Panc1 (cell line): ENCODE results near the gene DNAJC16.

Source experiments
- POLR2AphosphoS5 ChIP-seq: IDR thresholded peaks from 2 replicates; pipeline ENCODE4 v1.6.1; 2012; ENCODE audit warnings: mild to moderate bottlenecking, low read depth, low read length, moderate library complexity
- SIN3A ChIP-seq: IDR thresholded peaks from 2 replicates; pipeline ENCODE4 v1.6.1; 2012; ENCODE audit warnings: low read depth, mild to moderate bottlenecking, low read length, moderate library complexity, borderline replicate concordance; ENCODE audit not compliant: insufficient read depth
- TCF7L2 ChIP-seq: IDR thresholded peaks from 2 replicates; pipeline ENCODE4 v1.6.1; 2011; ENCODE audit warnings: mild to moderate bottlenecking, low read depth, low read length, inconsistent platforms
- TF ChIP-seq, protein P1 (sequence below): fragments of 450-650 bp; IDR thresholded peaks from 2 replicates; pipeline ENCODE4 v1.5.1; 2017; ENCODE audit warnings: mild to moderate bottlenecking
- TF ChIP-seq, protein P2 (sequence below), 2 experiments: IDR thresholded peaks; 2 replicates each; pipeline ENCODE4 v1.6.1; 2011 to 2012; ENCODE audit warnings: low read depth in 2 of 2, control low read depth in 1 of 2, low read length in 1 of 2, mild to moderate bottlenecking in 1 of 2, moderate library complexity in 1 of 2; ENCODE audit not compliant: insufficient read depth in 1 of 2

DNA sequence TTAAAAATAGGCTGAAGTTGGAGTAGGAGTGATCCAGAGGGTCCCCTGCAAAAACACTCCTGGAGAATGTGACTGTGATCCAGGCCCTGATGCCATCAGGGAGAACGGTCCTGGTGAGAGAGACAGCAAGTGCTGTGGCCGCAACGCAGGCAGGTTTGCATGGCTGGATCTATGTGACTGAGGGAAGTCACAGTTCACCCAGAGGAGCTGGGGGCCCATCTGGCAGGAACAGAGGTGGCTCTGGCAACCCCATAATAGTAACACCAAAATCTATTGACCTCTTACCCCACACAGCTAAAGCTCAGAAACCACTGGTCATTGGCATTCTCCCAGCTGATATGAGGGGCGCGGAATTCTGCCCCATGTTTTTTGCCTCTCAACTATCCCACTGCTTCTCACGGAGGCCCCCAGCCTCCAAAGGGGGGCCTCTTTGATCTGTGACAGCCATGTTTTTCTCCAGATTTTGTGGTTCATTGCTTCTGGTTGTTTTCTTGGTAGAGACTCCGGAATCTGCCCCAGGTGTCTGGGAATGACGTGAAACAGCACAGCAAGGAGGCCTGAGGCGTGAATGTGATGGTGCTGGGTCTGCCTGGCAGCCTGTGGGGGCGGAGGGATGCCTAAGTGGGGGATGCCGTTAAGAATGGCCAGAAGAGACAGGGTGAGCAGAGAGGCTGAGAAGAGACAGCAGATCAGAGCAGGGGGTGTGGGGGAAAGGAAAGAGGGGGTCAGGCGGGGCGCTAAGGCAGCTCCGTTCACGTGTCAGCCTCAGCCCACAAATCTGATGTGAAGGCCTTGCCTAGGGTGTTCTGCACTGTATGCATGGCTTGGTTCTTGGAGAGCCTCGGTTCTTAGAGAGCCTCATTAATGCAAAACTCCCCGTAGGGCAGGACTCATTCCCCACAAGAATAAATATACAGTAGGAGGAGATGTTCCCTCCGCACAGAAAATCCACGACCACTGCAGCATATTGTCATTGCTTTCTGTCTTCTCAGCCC, 26.2 kb upstream of the DNAJC16 start:
- TF ChIP-seq, protein P1, sequence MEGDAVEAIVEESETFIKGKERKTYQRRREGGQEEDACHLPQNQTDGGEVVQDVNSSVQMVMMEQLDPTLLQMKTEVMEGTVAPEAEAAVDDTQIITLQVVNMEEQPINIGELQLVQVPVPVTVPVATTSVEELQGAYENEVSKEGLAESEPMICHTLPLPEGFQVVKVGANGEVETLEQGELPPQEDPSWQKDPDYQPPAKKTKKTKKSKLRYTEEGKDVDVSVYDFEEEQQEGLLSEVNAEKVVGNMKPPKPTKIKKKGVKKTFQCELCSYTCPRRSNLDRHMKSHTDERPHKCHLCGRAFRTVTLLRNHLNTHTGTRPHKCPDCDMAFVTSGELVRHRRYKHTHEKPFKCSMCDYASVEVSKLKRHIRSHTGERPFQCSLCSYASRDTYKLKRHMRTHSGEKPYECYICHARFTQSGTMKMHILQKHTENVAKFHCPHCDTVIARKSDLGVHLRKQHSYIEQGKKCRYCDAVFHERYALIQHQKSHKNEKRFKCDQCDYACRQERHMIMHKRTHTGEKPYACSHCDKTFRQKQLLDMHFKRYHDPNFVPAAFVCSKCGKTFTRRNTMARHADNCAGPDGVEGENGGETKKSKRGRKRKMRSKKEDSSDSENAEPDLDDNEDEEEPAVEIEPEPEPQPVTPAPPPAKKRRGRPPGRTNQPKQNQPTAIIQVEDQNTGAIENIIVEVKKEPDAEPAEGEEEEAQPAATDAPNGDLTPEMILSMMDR = no peak
- TF ChIP-seq SIN3A (no peak), POLR2AphosphoS5 (no peak), TCF7L2 (no peak)
- TF ChIP-seq, protein P2, sequence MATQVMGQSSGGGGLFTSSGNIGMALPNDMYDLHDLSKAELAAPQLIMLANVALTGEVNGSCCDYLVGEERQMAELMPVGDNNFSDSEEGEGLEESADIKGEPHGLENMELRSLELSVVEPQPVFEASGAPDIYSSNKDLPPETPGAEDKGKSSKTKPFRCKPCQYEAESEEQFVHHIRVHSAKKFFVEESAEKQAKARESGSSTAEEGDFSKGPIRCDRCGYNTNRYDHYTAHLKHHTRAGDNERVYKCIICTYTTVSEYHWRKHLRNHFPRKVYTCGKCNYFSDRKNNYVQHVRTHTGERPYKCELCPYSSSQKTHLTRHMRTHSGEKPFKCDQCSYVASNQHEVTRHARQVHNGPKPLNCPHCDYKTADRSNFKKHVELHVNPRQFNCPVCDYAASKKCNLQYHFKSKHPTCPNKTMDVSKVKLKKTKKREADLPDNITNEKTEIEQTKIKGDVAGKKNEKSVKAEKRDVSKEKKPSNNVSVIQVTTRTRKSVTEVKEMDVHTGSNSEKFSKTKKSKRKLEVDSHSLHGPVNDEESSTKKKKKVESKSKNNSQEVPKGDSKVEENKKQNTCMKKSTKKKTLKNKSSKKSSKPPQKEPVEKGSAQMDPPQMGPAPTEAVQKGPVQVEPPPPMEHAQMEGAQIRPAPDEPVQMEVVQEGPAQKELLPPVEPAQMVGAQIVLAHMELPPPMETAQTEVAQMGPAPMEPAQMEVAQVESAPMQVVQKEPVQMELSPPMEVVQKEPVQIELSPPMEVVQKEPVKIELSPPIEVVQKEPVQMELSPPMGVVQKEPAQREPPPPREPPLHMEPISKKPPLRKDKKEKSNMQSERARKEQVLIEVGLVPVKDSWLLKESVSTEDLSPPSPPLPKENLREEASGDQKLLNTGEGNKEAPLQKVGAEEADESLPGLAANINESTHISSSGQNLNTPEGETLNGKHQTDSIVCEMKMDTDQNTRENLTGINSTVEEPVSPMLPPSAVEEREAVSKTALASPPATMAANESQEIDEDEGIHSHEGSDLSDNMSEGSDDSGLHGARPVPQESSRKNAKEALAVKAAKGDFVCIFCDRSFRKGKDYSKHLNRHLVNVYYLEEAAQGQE (IDR thresholded peaks at IDR 0.05; ENCODE audit: insufficient read depth in 1 of 2, low read depth in 2 of 2, low read length in 1 of 2) = no peak
